H1 (cell line): ENCODE data around the gene GPR143. TPM values are rescaled to one million over a fixed set of nuclear protein-coding genes. Genes with fewer than 3 reads are reported as not detected.

Source experiments
- KDM1A ChIP-seq: fragments of 200-600, 300-600 bp; sonication (generic); IDR thresholded peaks from 2 replicates; pipeline ENCODE4 v1.7.1; 2016; ENCODE audit warnings: mild to moderate bottlenecking, low read length, borderline replicate concordance
- polyA plus RNA-seq, 7 experiments: library from polyadenylated mRNA; depleted of rRNA in 3 of 7; stranded (reverse) in 5 of 7; unstranded in 2 of 7; fragments of >200 nt in 5 of 7; fragments of 200-250 nt in 2 of 7; gene quantifications; 1 replicate in 5 of 7; 2 replicates in 1 of 7; 4 replicates in 1 of 7; pipeline versions ENCODE4 v1.2.1 to v1.2.3, GENCODE V29; 2011 to 2013; ENCODE audit warnings: missing spikeins in 2 of 7, mixed read lengths in 2 of 7
- total RNA-seq: library from RNA; stranded (reverse); fragmentation: NEBNext Ultra II Directional; extraction: Animal tissue kit (Norgen Biotek cat#: 25700); gene quantifications from 2 replicates; pipeline ENCODE4 v1.2.1, GENCODE V29; 2021

GPR143 gene
- total and polyA plus RNA-seq, 2 of the 8 experiments (the other 6 are each of a cell fraction or from before 2014, with no cell fraction given) = 18.5 to 30.7 TPM

- TF ChIP-seq KDM1A = no peak
These were observed 7.3 kb upstream of the GPR143 start (continued) for GRCh38 chrX:9772943-9773342.
